K562 (cell line): Measurements from ENCODE around the gene UCHL1. TPM values are rescaled to one million over a fixed set of nuclear protein-coding genes. Genes with fewer than 3 reads are reported as not detected.

Experiments used
- ATAC-seq: fragments of 200-7000 bp; cut with Tn5 transposase; 3 replicates; pipeline ENCODE4 v1.9.1; 2020; ENCODE audit warnings: moderate library complexity
- BruUV-seq: library from RNA; stranded (reverse); fragments of 400-500 nt; replicated peaks from 2 replicates; lab custom pipeline; 2021; lab: Mats Ljungman, UMichigan
- CTCF ChIA-PET: fragments of 300-600 bp; formaldehyde crosslinking; extraction: SDS; loops from one replicate; lab custom pipeline; 2021; ENCODE audit warnings: low intra/inter-chr PET ratio; lab: Yijun Ruan, JAX
- POLR2A ChIA-PET: fragments of 300-600, 350-650 bp; sonication (Branson Sonifier 250); formaldehyde crosslinking; extraction: SDS; loops from one replicate; lab custom pipeline; 2021; ENCODE audit warnings: antibody characterized with exemption, inconsistent platforms; lab: Yijun Ruan, JAX
- DNase-seq, 4 experiments: peaks; one replicate each; pipeline versions ENCODE4 v3.0.0 to v3.0.0-alpha.2; 2011 to 2018; ENCODE audit warnings: low spot score in 3 of 4, mixed read lengths in 3 of 4; ENCODE audit errors: extremely low read depth in 1 of 4
- FAIRE-seq: peaks from 2 replicates; lab custom pipeline; 2011; peaks lifted over from hg19 to GRCh38; lab: Jason Lieb, UNC
- H2AFZ ChIP-seq: 2 replicates; pipeline ENCODE4 v1.6.0; 2011; ENCODE audit warnings: low read depth, low read length, control low read depth, inconsistent platforms
- H3K27ac ChIP-seq: fragments of 200-600 bp; 3 replicates; pipeline ENCODE4 v1.8.0; 2011; ENCODE audit warnings: low read depth, mild to moderate bottlenecking, control low read depth, inconsistent platforms, low read length, moderate library complexity, mixed read lengths; ENCODE audit errors: extremely low read depth
- H3K27me3 ChIP-seq, 2 experiments: fragments of 300-600 bp in 1 of 2; 2 replicates in 1 of 2; 3 replicates in 1 of 2; pipeline versions ENCODE4 v1.6.0 to v1.8.0; 2011; ENCODE audit warnings: inconsistent platforms in 2 of 2, low read length in 2 of 2, mild to moderate bottlenecking in 1 of 2, mixed read lengths in 1 of 2, moderate library complexity in 1 of 2; ENCODE audit not compliant: control insufficient read depth in 2 of 2, insufficient read depth in 2 of 2
- H3K36me3 ChIP-seq: fragments of 300-600 bp; 3 replicates; pipeline ENCODE4 v1.8.0; 2011; ENCODE audit warnings: mild to moderate bottlenecking, low read length, inconsistent platforms; ENCODE audit not compliant: control insufficient read depth, insufficient read depth
- H3K4me1 ChIP-seq, 2 experiments: fragments of 200-600 bp in 1 of 2; replicated peaks in 1 of 2; 2 replicates in 1 of 2; 3 replicates in 1 of 2; pipeline versions ENCODE4 v1.5.1 to v1.8.0; 2011; ENCODE audit warnings: inconsistent platforms in 2 of 2, low read length in 2 of 2, mild to moderate bottlenecking in 1 of 2, mixed read lengths in 1 of 2, moderate library complexity in 1 of 2; ENCODE audit not compliant: control insufficient read depth in 2 of 2, insufficient read depth in 2 of 2
- H3K4me2 ChIP-seq: 2 replicates; pipeline ENCODE4 v1.6.1; 2011; ENCODE audit warnings: low read length, control low read depth, inconsistent platforms, mixed read lengths; ENCODE audit not compliant: insufficient read depth
- H3K4me3 ChIP-seq: fragments of 200-600 bp; sonication (generic), shearing (Covaris generic); 2 replicates; pipeline ENCODE4 v1.5.1; 2016; ENCODE audit warnings: control low read depth, inconsistent platforms
- H3K79me2 ChIP-seq: fragments of 200-600 bp; 3 replicates; pipeline ENCODE4 v1.8.0; 2011; ENCODE audit warnings: low read length, inconsistent platforms; ENCODE audit not compliant: control insufficient read depth, insufficient read depth
- H3K9ac ChIP-seq, 2 experiments: 2 replicates each; pipeline versions ENCODE4 v1.6.0 to v1.6.1; 2011; ENCODE audit warnings: low read depth in 2 of 2, low read length in 2 of 2, control low read depth in 1 of 2, inconsistent platforms in 1 of 2, mild to moderate bottlenecking in 1 of 2, mixed read lengths in 1 of 2; ENCODE audit not compliant: insufficient read depth in 1 of 2
- H3K9me1 ChIP-seq: one replicate; pipeline ENCODE4 v1.6.0; 2011; ENCODE audit warnings: inconsistent platforms, mild to moderate bottlenecking, low read length, moderate library complexity; ENCODE audit not compliant: control insufficient read depth, insufficient read depth
- H3K9me3 ChIP-seq: replicated peaks from 2 replicates; pipeline ENCODE4 v1.5.1; 2011; ENCODE audit warnings: low read depth, low read length, inconsistent platforms; ENCODE audit not compliant: control insufficient read depth, insufficient read depth
- H4K20me1 ChIP-seq: replicated peaks from 2 replicates; pipeline ENCODE4 v1.6.1; 2011; ENCODE audit warnings: low read length, inconsistent platforms, mixed read lengths; ENCODE audit not compliant: control insufficient read depth, insufficient read depth
- CTCF ChIP-seq, 3 experiments: IDR thresholded peaks in 2 of 3; conservative IDR thresholded peaks in 1 of 3; 2 replicates each; pipeline ENCODE4 v1.5.1; 2011 to 2012; ENCODE audit warnings: low read length in 3 of 3, mild to moderate bottlenecking in 3 of 3, control low read depth in 2 of 3, improper control_type of control experiment in 1 of 3, inconsistent platforms in 1 of 3, low read depth in 1 of 3, mixed read lengths in 1 of 3, moderate library complexity in 1 of 3; ENCODE audit not compliant: insufficient read depth in 2 of 3
- ELK1 ChIP-seq: sonication (generic); formaldehyde crosslinking; IDR thresholded peaks from 2 replicates; pipeline ENCODE4 v1.8.1; 2022; ENCODE audit warnings: missing genetic modification reagents
- HDAC2 ChIP-seq: fragments of 450-650 bp; IDR thresholded peaks from 2 replicates; pipeline ENCODE4 v1.6.1; 2016; ENCODE audit warnings: mild to moderate bottlenecking
- HDGF ChIP-seq: fragments of 450-650 bp; IDR thresholded peaks from 2 replicates; pipeline ENCODE4 v1.6.1; 2016
- IRF2 ChIP-seq: sonication (generic); formaldehyde crosslinking; IDR thresholded peaks from 2 replicates; pipeline ENCODE4 v1.8.1; 2022; ENCODE audit warnings: mild to moderate bottlenecking, missing genetic modification reagents
- MNT ChIP-seq, 2 experiments: fragments of 450-650 bp; conservative IDR thresholded peaks; 2 replicates each; pipeline ENCODE4 v1.6.1; 2017; ENCODE audit warnings: mild to moderate bottlenecking in 2 of 2, moderate library complexity in 2 of 2
- NCOA1 ChIP-seq: fragments of 450-650 bp; IDR thresholded peaks from 2 replicates; pipeline ENCODE4 v1.6.1; 2016; ENCODE audit warnings: low read depth
- NFRKB ChIP-seq: fragments of 450-650 bp; IDR thresholded peaks from 2 replicates; pipeline ENCODE4 v1.6.1; 2016; ENCODE audit warnings: low read depth
- NRF1 ChIP-seq, 2 experiments: fragments of 450-650 bp; IDR thresholded peaks in 1 of 2; conservative IDR thresholded peaks in 1 of 2; 2 replicates each; pipeline ENCODE4 v1.6.1; 2014; ENCODE audit warnings: mild to moderate bottlenecking in 2 of 2
- PBX2 ChIP-seq, 2 experiments: IDR thresholded peaks in 1 of 2; conservative IDR thresholded peaks in 1 of 2; 2 replicates each; pipeline ENCODE4 v1.6.1; 2016; ENCODE audit warnings: low read depth in 2 of 2, mild to moderate bottlenecking in 1 of 2, missing compliant biosample characterization in 1 of 2, missing genetic modification characterization in 1 of 2, moderate library complexity in 1 of 2
- POLR2A ChIP-seq: fragments of 450-650 bp; conservative IDR thresholded peaks from 2 replicates; pipeline ENCODE4 v1.6.1; 2016
- ZBTB26 ChIP-seq: fragments of 450-650 bp; formaldehyde crosslinking; IDR thresholded peaks from 2 replicates; pipeline ENCODE4 v1.4.0; 2022; ENCODE audit warnings: missing genetic modification characterization
- ZNF778 ChIP-seq: fragments of 450-650 bp; formaldehyde crosslinking; IDR thresholded peaks from 2 replicates; pipeline ENCODE4 v1.4.0; 2020; ENCODE audit warnings: mild to moderate bottlenecking, moderate library complexity
- WGBS: fragments of 100-300 bp; shearing (Covaris generic); methylation state at CpG from one replicate; pipeline ENCODE4 v1.1.6; 2016; ENCODE audit warnings: low coverage, mixed read lengths; ENCODE audit not compliant: insufficient coverage; ENCODE audit errors: missing lambda C conversion rate; 5-methylcytosine and 5-hydroxymethylcytosine counted together
- in situ Hi-C: fragments of 300-500 bp; cut with MboI; formaldehyde crosslinking; loops from 4 replicates; pipeline ENCODE4 v1.15.0; 2018; ENCODE audit warnings: inconsistent platforms, mixed read lengths
- intact Hi-C: fragments of 100-400 bp; cut with micrococcal nuclease; formaldehyde crosslinking; loops from 2 replicates; pipeline ENCODE4 v1.14.2; 2022
- polyA plus RNA-seq, 8 experiments: library from polyadenylated mRNA; depleted of rRNA in 4 of 8; stranded (reverse) in 5 of 8; unstranded in 3 of 8; fragments of >200 nt; fragmentation: Nextera tagmentation in 2 of 8; fragmentation: Illumina TruSeq in 1 of 8; extraction: Ambion mirVana in 2 of 8; extraction: Trizol in 1 of 8; gene quantifications; 2 replicates each; pipeline versions ENCODE4 v1.2.1 to v1.2.3, GENCODE V29; 2011 to 2014; ENCODE audit warnings: inconsistent platforms in 1 of 8, missing spikeins in 1 of 8
- total RNA-seq, 7 experiments: library from RNA; depleted of rRNA in 6 of 7; stranded (reverse); fragments of >200 nt in 6 of 7; fragmentation: Illumina TruSeq in 2 of 7; extraction: Trizol in 2 of 7; gene quantifications; 2 replicates each; pipeline versions ENCODE4 v1.2.1 to v1.2.3, GENCODE V29; 2011 to 2021; ENCODE audit warnings: low replicate concordance in 1 of 7

The UCHL1 gene
- total and polyA plus RNA-seq, 9 of the 15 experiments (the other 6 are each of a cell fraction or from before 2014, with no cell fraction given): 0.42 TPM; not detected in 8

GRCh38 chr4:41267997-41268396, 11.3 kb downstream of the UCHL1 start:
- DNase-seq (no peak), FAIRE-seq (no peak), ATAC-seq (no peak)
- Histone ChIP-seq H3K79me2 (no peaks in the 10 kb centered on the region), H3K36me3 (no peaks in the 10 kb centered on the region), H2AFZ (no peak overlapping the region), H3K4me3 (no peak overlapping the region), H3K9ac (no peak overlapping the region), H3K9me1 (no peaks in the 10 kb centered on the region), H3K4me1 (no peaks in the 10 kb centered on the region), H3K9me3 (no peaks in the 10 kb centered on the region), H3K27ac (no peak overlapping the region), H3K27me3 (no peaks in the 10 kb centered on the region), H3K4me2 (no peak overlapping the region), H4K20me1 (no peaks in the 10 kb centered on the region)
- intact Hi-C loops (no loop called here), in situ Hi-C loops (no loop called here)
- ChIA-PET POLR2A (no interaction called here), CTCF (no interaction called here)
- no TSS peak for BruUV-seq
- WGBS: 1% methylated on average over 7 of the region's 7 CpGs
- TF ChIP-seq ZNF778 (CRISPR knock-in tag) (no peak), POLR2A (no peak), HDAC2 (no peak), ZBTB26 (no peak), PBX2 (CRISPR knock-in tag; IDR thresholded peaks at IDR 0.05; ENCODE audit: low read depth) (no peak), PBX2 (tag; conservative IDR thresholded peaks at IDR 0.05; ENCODE audit: low read depth) (no peak), HDGF (no peak), IRF2 (CRISPR knock-in tag) (no peak), MNT (conservative IDR thresholded peaks at IDR 0.05) (no peak), NCOA1 (no peak), ELK1 (no peak), NFRKB (no peak), NRF1 (conservative IDR thresholded peaks at IDR 0.05 in 1 of 2, IDR thresholded peaks at IDR 0.05 in 1 of 2) (no peak), CTCF (IDR thresholded peaks at IDR 0.05 in 2 of 3, conservative IDR thresholded peaks at IDR 0.05 in 1 of 3; ENCODE audit: insufficient read depth in 2 of 3, low read depth in 1 of 3, low read length in 3 of 3) (no peak)
